Stimulated activated CD8-positive, alpha-beta memory T cell treated with anti-CD3 and anti-CD28 coated beads, Interleukin-4, amount 100 ng/mL, for 48 hours (primary cell): Measurements from ENCODE around the gene IGF2.
A peak's percentile ranks its signal among the peaks of the same experiment; 100 is the strongest.

Source experiments
- DNase-seq: peaks from one replicate; pipeline ENCODE4 v3.0.0-alpha.2; 2020

Gene IGF2

DNA sequence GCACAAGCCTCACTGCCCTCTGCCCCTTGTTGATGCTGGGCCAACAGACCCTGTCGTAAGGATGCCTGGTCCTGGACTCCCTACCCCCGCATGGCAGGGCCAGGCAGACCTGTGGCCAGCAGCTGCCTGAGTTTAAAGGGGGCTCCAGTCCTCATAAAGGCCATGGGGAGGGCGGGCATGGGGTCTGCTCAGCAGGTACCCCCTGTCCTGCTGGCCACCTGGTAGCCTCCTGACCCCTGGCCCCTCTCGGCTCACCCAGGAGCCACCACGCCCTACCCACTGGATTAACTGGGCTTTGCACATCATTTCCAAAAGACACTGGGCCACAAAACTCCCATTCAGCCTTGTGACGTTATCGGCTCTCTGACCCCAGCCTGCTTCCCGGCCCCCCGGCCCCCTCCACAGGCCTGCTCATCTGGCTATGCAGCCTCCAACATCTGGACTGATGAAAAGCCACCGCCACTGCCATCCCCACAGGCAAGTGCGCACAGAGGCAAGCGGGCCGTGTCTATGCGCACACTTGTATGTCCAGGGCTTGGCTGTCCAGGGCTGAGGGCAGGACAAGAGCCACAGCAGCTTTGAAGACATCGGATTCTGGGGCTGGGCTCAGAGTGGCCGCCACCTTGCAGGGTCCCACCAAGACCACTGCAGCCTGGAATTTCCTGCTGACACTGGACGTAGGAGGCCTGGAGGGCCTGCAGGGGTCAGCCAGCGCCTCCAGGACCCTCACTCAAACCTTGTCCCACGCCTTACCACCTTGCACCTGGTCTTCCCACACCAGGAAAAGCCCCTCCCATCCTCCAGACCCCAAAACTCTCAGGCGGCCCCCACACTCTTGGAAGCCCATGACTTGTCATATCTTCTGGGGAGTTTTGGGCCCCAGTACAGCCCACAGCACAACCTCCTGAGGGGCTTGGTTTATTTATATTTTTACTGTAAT lies 48.7 kb downstream of the IGF2 start:
- peak; percentile 13 for DNase-seq

DNA sequence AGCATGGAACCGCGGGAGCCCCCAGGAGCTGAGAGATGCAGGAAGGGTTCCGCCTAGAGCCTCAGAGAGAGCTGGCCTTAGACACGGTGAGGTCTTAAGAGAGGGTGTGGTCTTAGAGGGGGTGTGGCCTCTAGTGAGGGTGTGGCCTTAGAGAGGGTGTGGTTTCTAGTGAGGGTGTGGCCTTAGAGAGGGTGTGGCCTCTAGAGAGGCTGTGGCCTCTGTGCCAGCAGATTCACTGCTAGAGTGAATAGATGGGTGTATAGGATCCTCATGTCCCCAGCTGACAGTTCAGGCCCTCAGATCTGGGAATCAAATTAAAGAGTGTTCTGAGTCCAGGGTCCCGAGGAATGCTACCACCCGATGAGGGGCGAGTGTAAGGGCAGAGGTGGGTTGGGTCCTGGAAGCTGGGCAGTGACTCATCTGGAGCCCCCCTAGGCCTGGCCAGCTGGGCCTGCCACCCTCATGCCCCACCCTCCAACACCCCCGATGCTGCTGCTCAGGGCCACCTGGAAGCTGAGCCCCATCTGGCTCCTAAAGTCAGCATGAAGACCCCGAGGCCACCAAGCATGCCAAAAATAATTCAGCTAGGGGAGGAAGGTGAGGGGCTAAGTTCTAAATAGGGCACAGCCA lies 49.5 kb downstream of the IGF2 start:
- DNase-seq: peak; percentile 71

DNA sequence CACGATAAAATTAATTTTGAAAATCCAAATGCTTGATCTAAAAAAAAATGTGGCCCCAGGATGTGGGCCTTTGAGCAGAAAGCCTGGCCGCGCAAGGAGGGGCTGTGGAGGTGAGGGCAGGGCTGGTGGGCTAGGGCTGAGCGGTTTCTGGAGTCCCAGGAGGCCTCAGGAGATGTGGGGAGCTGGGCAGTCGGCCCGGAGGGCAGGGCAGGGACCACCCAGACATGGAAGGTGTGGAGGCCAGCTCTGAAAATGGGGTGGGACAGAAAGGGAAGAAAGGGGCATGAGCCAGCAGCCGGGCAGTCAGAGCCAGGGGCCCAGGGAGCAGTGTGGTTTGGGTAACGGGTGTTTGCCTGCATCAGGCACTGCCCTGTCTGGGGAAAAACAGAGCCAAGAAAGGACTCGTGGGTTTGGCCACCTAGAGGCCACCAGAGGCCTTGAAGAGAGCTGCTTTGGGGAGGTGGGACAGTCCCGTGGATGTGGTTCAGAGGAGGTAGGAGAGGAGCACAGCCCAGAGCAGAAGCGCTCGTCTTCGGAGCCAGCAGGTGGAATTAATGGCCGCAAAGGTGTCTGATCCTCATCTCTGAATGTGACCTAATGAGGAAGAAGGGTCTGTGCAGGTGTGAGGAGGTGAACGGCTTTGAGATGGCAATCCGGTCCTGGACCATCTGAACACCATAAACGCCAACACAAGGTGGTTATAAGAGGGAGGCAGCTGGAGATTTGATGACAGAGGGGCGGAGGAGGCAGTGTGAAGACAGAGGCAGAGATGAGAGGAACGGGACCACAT lies 50.2 kb downstream of the IGF2 start:
- peak; percentile 23 for DNase-seq

DNA sequence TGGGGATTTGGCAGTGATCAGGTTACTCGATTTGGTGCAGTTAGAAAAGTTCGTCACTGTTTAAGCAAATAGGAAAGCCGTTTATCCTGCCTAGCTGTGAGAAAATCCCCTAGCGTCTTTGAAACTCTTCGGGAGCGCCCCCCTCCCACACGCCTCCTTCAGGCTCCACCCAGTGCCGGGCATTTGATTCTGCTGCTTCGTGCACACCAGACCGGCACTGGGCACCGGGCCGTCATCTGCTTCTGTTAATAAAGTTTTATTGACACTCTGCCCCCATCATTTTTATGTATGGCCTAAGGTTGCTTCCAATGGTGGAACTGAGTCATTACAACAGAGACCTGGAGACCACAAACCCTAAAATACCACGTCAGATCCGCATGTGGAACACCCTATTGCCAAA lies 50.9 kb downstream of the IGF2 start:
- no peak for DNase-seq

DNA sequence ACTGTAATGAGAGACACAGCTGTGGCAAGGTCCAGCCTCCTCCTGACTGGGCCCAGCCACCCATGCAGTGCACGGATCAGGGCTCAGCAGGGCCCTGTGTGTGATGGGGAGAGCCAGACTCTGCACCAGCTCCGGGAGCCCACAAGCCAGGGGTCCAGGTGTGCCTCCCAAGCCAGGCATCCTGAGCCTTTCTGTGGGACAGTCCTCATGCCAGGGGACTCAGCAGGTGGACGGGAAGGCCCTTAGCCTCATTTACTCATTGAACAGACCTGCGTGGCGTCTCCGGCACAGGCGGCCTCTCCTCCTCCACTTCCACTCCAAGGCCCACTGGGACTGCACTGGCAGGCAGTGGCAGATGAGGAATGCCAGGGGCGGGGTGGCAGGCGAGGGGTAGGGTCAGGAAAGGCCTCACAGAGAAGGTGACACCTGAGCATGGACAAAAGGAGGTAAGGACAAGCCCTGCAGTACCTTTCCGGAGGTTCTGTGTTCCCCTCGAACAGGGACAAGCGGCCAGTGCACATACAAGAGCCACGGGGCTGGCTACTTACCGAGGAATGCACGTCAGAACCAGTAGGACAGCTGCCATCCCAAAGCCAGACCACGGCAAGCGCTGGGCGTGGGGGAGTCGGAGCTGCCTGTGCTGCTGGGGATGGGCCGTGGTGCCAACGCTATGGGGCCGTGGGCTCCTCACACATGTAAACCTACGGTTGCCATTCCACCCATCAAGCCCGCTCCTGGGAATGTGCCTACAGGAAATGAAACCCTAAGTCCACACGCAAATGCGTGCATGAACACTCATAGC lies 52.7 kb downstream of the IGF2 start:
- peak; percentile 14 for DNase-seq

DNA sequence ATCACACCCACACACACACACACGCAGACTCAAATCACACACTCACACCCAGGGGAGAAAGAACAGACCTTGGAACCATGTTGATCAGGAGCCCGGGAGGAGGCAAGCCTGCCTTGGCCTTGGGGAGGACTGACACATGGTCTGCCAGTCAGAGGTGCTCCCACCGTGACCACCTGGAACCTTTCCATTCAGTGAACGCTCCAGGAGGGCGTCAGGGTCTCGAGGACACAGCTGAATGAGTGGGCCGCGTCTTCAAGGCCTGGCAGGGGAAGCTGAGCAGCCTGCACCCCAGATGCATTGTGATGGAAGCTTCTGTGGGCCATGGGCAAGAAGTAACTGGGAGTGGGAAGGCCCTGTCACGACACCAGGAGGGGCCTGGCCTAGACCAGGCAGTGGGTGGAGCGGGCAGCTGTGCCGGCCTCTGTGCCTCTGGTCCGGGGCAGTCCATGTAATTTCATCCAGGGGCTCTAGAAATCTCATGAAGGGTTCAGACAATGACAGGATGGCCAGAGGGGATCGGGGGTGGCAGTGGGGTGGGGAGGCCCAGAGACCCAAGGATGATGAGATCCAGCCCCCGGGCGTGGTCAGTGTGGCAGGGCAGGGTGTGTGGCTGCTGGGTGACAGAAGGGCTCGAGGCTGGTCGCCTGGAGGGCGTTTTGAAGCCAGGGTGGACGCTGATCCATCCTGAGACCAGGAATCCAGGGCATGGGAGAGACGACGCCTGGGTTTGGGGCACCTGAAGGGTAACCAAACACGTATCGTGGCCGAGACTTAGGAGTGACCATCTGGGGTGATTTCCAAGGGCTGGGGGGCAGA lies 53.7 kb downstream of the IGF2 start:
- peak; percentile 18 for DNase-seq

DNA sequence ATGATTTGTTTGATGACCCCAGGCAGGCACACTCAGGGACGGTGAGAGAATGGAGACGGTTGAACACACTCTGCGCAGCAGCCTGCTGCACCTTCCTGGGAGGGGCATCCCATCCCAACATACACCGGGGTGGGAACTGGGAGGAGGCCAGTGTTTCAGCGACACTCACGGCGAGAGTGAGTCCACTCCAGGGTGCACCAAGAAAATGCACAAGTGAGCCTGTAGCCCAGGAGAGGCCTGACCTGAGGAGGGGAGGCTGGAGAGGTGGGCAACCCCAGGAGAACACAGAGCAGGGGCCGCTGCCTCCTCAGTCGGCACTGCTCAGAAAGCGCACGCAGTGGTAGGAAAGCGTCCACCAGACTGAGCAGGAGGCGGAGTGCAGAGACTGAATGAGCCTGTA lies 54.5 kb downstream of the IGF2 start:
- no peak for DNase-seq
